GM12865 (cell line): Measurements from ENCODE around the gene UBE2L5.

Experiments used
- DNase-seq: peaks from one replicate; pipeline ENCODE4 v3.0.0; 2010; ENCODE audit warnings: low read depth
- H3K4me3 ChIP-seq: 2 replicates; pipeline ENCODE4 v1.5.1; 2011; ENCODE audit warnings: mild to moderate bottlenecking, low read depth, low read length, control low read depth
- TF ChIP-seq, protein P1 (sequence below): IDR thresholded peaks from 2 replicates; pipeline ENCODE4 v1.5.1; 2011; ENCODE audit warnings: low read length, control low read depth, low read depth, inconsistent platforms; ENCODE audit not compliant: insufficient read depth; ENCODE audit errors: missing control alignments

The UBE2L5 gene

DNA sequence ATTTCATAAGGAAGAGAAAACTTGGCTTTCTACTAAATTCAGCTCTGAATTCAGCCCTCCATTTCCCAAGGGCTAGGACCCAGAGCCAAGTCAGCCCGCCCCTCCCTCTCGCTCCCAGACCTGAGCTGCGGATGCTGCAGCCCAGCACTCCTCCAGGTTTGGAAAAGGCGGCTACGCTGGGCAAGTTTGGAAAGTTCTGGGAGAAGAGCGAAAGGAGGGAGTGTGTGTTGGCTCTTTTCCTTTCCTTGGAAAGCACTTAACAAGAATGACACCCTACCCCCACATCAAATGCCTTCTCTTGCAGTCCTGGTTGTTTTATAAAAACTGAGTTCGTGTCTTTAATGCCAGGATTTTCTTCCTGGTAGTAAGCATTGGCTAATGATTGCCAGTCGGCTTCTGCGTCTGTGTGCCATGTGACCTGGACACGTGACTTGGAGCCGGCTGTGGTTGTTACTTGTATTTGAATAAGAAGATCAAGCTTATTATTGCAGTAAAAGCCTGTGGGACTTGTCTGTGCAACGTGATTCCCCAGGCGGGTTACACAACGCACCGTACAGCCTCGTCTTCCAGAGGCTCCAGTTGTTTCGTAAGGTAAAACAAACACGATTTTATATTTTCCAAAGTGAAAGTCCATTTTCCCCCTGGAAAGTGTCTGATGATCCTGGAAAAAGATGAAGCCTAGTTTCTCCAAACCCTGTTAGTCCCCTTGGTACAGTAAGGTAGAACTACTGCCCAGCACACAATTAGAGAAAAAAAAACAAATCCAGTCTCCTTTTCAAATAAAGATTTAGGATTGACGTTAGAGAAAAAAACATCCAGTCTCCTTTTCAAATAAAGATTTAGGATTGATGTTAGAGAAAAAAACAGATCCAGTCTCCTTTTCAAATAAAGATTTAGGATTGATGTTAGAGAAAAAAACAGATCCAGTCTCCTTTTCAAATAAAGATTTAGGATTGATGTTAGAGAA, 26.8 kb upstream of the UBE2L5 start:
- TF ChIP-seq, protein P1, sequence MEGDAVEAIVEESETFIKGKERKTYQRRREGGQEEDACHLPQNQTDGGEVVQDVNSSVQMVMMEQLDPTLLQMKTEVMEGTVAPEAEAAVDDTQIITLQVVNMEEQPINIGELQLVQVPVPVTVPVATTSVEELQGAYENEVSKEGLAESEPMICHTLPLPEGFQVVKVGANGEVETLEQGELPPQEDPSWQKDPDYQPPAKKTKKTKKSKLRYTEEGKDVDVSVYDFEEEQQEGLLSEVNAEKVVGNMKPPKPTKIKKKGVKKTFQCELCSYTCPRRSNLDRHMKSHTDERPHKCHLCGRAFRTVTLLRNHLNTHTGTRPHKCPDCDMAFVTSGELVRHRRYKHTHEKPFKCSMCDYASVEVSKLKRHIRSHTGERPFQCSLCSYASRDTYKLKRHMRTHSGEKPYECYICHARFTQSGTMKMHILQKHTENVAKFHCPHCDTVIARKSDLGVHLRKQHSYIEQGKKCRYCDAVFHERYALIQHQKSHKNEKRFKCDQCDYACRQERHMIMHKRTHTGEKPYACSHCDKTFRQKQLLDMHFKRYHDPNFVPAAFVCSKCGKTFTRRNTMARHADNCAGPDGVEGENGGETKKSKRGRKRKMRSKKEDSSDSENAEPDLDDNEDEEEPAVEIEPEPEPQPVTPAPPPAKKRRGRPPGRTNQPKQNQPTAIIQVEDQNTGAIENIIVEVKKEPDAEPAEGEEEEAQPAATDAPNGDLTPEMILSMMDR: no peak
- DNase-seq: peak; percentile 87
- peak overlapping the region; percentile 83 for H3K4me3 ChIP-seq

DNA sequence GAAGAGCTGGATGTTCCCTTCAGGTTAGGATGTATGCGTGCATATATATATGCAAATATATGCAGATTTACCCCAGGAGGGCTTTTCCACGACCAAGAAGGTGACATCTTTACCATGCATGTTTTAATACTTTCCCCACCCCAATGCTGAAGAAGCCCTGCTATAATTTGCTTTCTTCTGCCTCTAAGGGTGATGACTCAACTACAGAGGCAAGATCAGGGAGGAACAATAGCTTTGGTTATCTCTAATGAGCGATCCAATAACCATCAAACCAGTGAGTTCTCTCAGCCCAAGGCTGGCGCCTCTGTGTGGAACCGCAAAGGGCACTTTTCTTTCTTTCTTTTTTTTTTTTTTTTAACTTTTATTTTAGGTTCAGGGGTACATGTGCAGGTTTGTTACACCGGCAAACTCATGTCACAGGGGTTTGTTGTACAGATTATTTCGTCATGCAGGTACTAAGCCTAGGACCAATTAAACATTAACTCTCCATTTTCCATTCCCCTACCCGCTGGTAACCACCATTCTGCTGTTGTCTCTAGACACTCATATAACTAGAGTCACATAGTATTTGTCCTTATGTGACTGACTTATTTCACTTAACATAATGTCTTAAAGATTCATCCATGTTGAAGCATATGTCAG, 25.7 kb upstream of the UBE2L5 start:
- TF ChIP-seq, protein P1: no peak
- DNase-seq: no peak
- no peak overlapping the region for H3K4me3 ChIP-seq

DNA sequence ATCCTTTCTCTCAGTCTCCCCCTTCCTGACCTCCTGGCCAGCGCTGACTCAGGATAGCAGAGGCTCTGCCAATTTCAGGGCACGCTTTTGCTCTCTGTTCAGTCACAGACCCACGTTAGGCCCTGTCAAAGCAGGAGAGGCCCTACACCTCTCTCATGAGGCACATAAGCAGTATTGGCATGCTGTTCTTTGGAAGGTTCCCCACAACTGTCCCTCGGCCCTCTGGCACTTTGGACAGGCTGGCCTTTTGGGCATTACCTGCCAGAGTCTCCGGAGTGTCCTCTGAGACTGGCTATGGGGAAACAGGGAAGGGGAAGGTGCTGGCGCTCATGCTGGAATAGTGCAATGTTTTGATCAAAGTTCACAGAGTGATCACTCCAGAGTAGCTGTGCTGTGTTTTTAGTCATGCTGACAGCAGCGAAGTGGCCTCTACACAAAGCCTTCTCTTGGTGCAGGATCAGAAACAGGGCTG, 23.7 kb upstream of the UBE2L5 start:
- TF ChIP-seq, protein P1: no peak

DNA sequence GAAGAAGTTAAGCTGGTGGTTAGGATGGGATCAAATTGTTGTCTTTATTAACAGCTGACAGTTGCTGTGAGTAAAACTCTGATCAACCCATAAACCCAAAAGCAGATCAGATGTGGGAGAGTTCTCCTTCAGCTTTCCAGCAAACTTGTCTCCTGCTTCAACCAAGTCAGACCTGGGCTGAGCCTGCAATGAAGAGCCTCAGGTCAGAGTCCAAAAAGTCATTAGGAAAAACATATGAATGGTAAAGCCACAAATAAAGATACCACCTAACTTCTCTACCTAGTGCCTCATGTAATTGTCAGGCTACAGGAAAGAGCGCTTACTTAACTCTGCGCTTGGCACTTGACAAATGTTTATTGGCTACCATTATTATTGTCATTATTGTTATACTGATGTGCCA, 21.9 kb upstream of the UBE2L5 start:
- no peak overlapping the region for H3K4me3 ChIP-seq
- TF ChIP-seq, protein P1: no peak
- DNase-seq: no peak

More for the DNA sequence above, 23.7 kb upstream of the UBE2L5 start:
- H3K4me3 ChIP-seq: no peak overlapping the region
- DNase-seq: no peak

DNA sequence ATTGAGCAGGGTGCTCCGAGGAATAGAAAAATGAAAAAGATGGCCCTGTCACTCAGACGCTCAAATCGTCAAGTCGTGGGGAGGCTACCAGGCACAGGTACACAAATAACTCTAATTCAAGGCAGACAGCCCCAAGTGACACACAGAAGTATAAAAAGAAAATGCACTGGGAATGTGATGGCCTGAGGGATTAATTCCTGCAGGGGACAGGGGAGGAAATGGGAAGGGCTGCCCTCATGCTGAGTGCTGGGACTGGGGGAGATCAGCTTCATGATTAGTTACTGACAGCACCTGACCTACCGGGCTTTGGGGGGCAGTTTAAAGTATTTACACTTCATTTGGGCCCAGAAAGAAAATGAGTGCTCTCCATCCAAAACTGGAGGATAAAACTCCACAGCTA, 20.9 kb upstream of the UBE2L5 start:
- H3K4me3 ChIP-seq: no peak overlapping the region
- TF ChIP-seq, protein P1: no peak
- DNase-seq: no peak

DNA sequence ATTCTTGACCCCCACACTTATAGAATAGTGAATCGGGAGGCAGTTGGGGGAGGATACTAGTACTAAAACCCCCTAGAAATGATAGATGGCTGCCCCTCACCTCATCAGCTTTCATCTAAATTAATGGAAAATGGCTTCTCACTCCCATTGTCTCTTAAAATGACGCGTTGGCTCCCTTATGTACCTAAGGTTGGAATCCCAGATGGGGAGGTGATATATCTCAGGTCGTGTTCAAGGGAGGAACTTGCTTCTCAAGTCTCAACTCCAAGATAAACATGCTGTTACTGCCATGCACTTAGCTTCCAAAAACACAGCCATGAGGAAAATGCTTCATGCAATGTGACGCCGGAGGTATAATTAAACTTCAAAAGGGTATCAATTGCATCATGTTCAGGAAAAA, 18.8 kb upstream of the UBE2L5 start:
- no peak for DNase-seq
- TF ChIP-seq, protein P1: no peak
- no peak overlapping the region for H3K4me3 ChIP-seq

DNA sequence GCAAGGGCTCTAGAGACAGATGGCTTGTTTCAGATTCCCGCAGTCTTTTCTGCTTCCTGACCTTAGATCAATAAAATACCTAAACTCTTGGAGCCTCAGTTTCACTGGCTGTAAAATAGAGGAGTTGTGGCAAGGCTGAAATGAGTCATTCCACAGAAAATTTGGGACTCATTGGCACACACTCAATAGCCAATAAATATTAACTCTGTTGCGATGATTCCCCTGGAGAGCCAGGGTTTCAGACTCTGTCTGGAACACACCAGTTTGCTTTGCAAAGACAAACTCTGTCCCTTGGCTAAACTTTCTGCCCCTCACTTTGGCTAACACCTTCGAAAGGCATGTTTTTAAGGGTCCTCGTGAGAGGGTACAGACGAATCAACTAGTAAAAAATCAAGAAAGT, 18.1 kb upstream of the UBE2L5 start:
- TF ChIP-seq, protein P1: no peak
- DNase-seq: no peak
- no peak overlapping the region for H3K4me3 ChIP-seq
